Stimulated activated CD8-positive, alpha-beta memory T cell treated with anti-CD3 and anti-CD28 coated beads, Interleukin-7, amount 100 ng/mL, for 24 hours (primary cell): ENCODE results near the gene LAMA2.

Source experiments
- DNase-seq: peaks from one replicate; pipeline ENCODE4 v3.0.0-alpha.2; 2020; ENCODE audit warnings: low read depth

The LAMA2 gene

GRCh38 chr6:129312880-129313279 is 429.9 kb downstream of the LAMA2 start:
- no peak for DNase-seq

GRCh38 chr6:129314575-129314974 is 431.6 kb downstream of the LAMA2 start:
- no peak for DNase-seq

- no peak for DNase-seq
These were observed 435.2 kb downstream of the LAMA2 start for GRCh38 chr6:129317931-129318820.

- DNase-seq = no peak
These were observed 438.0 kb downstream of the LAMA2 start for GRCh38 chr6:129320892-129321291.

DNA sequence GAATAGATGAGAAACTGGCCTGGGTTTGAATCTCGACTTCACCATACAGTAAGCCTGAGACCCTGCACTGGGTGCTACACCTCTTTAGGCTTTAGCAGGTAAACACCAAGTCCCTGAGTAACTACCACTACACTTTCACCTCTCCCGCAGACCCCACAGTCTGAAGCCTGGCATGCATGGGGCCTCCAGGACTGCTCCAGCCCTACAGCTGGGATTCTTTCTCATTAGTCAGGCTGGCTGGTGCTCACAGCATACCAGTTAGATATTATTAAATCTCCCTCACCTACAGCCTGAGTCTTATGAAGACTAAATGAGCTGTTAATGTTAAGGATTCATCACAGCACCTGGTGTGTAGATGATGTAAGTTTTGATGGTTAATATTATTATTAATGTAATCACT is 438.4 kb downstream of the LAMA2 start:
- no peak for DNase-seq

DNA sequence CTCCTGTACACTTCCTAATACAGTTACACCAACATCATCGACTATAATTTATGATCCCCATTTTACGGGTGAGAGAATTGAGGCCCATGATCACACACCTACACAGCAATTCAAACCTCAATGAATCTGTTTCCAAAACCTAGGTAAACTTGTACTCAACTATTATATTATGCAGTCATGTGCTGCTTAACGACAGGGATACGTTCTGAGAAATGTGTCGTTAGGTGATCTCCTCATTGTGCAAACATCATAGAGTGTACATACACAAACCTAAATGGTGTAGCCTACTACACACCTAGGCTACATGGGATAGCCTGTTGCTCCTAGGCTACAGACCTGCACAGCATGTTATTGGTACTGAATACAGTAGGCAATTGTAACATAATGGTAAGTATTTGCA is 441.4 kb downstream of the LAMA2 start:
- DNase-seq = no peak

DNA sequence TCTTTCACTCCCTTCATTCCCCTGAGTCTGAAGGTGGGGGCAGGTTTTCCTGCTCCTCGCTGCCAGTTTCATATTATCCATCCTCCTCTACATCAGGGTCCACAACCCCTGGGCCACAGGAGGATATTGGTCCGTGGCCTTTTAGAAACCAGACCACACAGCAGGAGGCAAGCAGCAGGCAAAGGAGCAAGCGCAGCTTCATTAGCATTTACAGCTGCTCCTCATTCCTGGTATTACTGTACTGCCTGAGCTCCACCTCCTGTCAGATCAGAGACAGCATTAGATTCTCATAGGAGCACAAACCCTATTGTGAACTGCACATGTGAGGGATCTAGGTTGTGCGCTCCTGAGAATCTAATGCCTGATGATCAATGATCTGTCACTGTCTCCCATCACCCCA is 446.7 kb downstream of the LAMA2 start:
- DNase-seq = no peak

DNA sequence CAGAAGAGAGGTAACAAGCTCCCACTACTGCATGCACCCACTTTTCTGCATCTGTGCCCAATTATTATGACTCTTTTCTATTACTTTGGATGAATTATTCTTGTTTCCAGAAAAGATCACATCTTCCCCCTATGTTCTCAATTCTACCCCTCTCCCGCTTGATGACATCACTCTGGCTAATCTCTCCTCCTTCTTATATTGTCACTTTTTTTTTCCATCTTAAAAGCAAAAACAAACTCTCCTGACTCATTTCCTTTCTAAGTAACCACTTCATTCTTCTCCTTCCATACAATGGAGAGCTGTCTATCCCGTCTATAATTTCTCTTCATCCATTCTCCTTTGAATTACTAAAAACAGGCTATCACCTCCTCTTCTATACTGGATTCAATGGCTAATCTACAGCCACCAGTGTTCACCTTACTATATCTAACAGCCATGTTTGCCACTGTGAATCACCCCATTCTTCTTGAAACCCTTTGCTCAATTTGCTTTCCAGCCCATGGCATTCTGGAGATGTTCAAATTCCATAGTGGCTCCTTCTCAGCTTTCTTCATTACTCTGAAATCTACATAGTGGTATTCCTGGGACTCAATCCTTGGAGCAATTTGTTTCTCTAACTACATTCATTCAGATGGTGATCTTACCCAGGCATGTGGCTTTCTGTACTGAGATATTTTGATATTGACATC is 448.7 kb downstream of the LAMA2 start:
- DNase-seq = no peak

DNA sequence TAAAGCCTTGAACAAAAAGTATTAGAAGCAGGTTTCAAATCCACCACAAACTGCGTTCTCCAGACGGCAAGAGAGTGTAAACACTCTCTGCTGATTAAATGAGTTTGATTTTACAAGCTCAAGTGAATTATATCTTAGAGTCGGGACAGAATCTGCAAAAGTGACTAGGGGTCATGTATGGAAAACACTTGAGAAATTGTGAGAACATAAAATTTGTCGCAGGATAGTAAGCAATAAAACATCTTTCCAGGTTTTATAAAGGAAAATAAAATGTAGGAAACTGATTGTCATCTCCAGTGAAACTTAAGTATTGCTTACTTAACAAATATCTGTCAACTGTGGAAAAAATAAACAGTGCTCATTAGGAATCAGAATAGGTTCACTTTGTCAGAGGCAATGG is 452.9 kb downstream of the LAMA2 start:
- DNase-seq = no peak

DNA sequence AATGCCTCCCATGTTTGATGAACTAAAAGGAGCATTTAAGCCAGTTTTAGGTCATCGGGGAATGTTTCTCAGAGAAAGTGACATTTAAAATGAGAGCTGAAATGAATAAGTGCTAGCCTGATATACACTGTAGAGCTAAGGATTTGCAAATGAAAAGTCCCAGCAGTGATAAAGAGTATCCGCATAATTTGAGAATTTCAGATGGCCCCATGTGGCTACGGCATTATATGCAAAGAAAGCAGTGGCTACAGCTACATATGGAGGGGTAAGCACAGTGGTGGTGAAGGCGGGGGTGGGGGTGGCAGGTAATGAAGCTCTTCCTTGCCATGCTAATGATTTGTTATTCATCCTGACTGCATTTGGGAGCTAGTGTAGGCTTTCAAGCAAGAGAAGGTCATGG is 455.7 kb downstream of the LAMA2 start:
- no peak for DNase-seq

DNA sequence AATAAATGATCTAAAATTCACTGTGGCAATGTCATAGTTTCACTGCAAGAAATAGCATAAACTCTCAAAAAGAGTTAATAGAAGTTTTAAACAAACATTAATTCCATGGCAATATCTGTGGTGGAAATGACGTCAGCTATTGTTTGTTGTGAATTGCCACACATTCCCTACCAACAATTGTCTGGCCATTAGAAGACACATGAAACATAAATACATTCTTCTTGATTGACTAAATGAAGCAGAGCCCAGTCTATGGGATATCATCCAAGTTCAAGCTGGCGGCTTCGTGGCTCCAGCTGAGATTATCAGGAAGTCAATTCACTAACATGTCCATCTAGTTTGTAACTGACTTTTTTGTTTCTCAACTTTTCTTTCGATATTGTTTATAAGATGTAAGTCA is 458.0 kb downstream of the LAMA2 start:
- no peak for DNase-seq

DNA sequence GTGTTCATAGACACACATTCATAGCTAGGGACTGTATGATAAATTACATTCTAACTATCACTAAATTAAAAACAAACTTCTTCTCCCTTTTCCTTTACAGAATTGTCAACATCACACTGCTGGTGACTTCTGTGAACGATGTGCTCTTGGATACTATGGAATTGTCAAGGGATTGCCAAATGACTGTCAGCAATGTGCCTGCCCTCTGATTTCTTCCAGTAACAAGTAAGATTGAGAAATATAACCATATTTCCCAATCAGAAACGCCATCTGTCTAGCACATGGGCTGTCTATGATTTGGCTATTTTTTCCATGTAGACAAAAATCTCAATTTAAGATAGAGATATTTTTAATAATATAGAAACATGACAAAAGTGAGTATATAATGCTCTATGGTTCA is 459.3 kb downstream of the LAMA2 start:
- DNase-seq = no peak

- DNase-seq = no peak
These were observed 459.9 kb downstream of the LAMA2 start for GRCh38 chr6:129342796-129343195.

GRCh38 chr6:129344379-129344778 is 461.4 kb downstream of the LAMA2 start:
- no peak for DNase-seq

- DNase-seq = no peak
These were observed 463.0 kb downstream of the LAMA2 start for GRCh38 chr6:129345890-129346289.

GRCh38 chr6:129346964-129347363 is 464.0 kb downstream of the LAMA2 start:
- no peak for DNase-seq

- no peak for DNase-seq
These were observed 467.3 kb downstream of the LAMA2 start for GRCh38 chr6:129350278-129350677.

- DNase-seq = no peak
These were observed 468.9 kb downstream of the LAMA2 start for GRCh38 chr6:129351807-129352206.

- no peak for DNase-seq
These were observed 470.1 kb downstream of the LAMA2 start for GRCh38 chr6:129353067-129353466.

GRCh38 chr6:129356129-129356528 is 473.2 kb downstream of the LAMA2 start:
- DNase-seq = no peak

DNA sequence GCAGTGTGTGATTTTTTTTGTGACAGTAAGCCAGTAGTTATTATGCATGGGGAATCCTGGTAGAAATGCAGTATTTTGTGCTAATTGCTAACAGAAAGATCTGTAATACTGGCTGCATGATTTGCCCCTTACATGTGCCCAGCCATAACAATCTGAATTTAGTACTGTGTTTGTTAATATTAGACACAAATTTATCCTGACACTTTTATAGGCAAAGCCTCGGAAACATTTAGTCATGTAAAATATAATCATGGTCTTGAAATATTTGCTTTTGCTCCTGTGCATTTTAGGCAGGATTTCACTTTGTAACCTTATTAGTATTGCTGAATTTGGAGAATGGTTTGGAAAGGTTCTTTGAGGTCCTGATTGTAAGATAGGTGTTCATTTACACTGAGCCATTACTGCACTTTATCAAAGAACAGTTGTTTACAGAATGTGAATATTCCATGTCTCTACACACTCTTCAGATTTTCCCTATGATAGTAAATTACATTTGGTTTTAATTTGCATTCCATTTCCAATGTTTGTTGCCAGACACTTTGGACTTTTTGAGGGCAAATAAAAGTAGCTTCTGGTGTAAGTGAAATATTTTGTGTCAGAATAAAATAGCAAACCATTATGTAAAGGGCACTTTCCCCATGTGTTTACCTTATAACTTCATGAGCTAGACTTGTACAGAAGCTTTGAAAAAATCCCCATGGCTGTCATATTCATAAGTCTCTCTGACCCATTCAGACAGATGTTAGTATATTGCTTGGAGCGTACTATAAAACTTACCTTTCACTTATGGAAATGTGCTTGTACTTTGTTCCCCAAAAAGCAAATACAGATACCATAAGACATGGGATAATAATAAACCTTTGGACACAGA is 477.1 kb downstream of the LAMA2 start:
- DNase-seq = no peak

GRCh38 chr6:129360682-129360955 is 477.7 kb downstream of the LAMA2 start:
- DNase-seq = no peak

GRCh38 chr6:129364037-129364436 is 481.1 kb downstream of the LAMA2 start:
- DNase-seq = no peak
